ENCODE data around the gene FBXO21.

Gene FBXO21

DNA sequence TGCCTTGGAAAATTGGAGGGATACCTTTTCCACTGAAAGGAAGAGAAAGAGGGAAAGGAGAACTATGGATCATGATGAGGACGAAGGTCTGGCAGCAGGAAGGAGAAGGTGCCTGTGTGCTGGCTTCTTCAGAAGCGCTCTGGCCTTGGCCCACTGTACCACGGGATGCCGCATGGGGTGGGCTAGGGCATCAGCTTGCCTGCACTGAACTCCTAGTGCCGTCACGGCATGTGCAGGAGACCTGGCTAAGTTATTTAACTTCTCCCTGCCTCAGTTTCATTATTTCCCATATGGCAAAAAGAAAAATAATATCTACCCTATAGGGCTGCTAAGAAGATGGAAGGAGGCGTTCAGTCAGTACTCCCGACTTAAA is 28.1 kb downstream of the FBXO21 start:
- DNase-seq: no peak

DNA sequence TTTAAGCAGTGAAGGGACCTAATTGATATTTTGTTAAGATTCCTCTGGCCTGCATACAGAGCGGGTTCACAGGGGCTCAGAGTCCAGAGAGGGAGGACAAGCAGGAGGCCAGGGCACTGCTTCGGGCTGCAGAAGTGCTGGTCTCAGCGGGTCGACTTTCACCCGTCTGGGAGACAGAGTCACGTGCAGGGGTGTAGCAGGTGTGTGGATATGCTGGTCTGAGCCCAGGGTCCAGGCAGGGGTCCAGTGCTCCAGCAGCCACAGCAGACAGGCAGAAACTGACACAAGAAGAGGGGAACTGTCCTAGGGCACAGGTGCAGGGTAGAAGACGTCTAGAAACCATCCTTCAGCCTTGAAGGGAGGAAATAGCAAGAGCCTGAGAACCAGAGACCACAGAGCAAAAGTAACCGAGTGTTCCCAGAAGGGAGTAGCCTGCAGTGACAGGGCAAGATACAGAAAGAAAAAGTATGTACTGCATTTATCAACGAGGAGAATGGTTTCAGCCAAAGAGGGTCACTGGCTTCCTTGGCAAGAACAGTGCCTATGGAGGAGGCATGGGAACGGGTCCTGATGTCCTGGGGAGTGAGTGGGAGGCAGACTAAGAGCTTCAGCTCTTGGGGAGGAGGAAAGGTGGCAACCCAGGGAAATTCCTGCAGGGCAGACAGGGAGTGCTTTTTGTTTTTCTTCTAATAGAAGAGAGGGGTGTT is 28.7 kb downstream of the FBXO21 start:
- no peak for DNase-seq

DNA sequence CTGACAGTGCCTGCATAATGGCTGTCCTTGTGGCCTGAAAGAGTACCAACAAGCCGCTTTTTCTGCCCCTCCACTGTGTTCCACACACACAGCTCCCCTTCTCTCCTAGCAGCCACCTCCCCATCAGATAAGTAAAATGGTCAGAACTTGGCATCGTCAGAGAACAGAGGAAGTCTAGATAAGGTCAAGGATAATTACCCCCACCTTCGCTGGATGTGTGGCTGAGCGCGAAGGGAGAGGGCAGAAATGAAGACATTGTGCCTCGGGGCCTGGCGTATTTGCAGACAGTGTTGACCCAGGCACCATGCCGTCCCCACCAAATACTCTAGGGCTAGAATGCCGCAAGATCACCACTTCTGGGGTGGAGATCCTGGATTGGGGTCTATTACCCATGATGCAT is 30.6 kb downstream of the FBXO21 start:
- DNase-seq: no peak

DNA sequence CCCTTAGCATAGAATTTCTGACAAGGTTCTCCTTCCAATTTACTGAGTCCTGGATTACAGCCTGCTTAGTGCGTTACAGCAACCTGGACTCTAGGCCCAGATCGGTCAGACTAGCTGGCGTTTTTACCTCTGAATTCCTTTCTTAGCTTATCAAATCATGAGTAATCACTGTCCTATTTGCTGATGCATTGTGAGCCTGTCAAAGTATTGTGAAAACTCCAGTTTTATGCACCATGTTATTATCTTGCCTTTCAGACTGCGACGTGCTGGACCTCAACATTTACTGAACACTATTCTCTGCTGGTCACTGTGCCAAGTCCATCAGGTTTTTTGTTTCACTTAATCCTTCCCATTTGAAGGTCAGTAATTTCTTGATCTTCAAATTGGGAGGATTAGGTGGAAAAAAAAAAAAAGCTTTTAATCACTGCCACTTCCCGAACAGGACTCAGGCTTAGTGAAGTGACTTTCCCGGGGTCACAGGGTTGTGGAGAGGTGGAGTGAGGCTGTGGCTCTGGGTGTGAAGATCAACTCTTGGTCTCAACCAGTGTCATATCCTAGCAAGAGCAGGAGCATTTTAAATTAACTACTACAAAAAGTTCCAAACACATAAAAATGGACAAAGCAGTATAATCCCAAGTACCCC is 31.2 kb downstream of the FBXO21 start:
- no peak for DNase-seq

DNA sequence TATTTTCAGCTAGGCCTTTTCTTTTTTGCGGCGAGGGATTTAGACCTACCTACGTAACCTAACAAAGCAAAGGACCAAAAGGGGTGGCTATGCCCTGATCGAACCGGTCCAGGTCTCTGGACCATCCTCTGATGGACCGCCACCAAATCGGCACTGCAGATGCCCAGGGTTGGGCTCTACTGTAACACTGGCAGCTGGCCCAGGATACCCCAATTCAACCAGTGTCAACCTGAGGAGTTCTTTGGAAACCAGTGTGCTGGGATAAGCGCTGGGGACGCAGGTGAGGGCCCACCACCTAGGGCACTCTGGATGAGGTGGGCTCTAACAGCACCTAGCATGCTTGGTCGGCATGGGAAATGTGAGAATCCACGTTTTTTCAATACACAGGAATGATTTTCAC is 32.2 kb downstream of the FBXO21 start:
- DNase-seq: no peak

DNA sequence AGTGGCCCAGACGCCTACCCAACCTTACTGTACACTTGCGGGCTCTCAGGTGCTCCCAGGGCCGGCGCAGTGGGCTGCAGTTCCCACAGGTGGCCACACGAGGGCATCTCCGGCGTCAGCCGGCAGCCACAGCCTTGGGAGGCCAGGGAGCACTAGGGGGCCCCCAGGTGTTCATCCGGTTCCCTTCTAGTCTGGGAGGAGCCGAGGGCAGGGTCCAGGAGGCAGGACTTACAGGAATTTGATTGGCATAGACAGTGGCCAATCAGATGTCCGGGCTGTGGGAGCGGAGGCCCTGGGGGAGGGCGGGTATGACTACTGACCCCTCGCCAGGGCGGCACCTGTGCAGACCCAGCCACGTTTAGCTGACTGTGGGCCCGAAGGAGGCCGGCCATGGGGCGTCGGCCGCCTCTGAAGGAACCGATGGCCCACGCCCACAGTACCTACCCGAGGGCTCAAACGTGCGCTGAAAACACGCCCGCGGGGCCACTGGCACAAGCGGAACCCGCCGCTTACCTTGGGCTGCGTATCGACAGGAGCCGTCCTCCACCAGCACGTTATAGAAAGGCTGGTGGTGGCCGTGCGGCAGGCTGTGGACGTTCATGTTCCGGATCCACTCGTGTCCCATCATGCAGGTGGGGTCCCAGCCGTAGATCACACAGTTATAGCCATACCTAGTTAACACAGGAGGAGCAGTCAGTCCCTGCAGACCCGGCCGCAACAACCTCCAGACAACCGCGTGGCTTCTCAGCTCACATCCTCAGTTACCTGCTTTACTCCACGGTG is 34.8 kb downstream of the FBXO21 start:
- DNase-seq: peak; percentile 4

DNA sequence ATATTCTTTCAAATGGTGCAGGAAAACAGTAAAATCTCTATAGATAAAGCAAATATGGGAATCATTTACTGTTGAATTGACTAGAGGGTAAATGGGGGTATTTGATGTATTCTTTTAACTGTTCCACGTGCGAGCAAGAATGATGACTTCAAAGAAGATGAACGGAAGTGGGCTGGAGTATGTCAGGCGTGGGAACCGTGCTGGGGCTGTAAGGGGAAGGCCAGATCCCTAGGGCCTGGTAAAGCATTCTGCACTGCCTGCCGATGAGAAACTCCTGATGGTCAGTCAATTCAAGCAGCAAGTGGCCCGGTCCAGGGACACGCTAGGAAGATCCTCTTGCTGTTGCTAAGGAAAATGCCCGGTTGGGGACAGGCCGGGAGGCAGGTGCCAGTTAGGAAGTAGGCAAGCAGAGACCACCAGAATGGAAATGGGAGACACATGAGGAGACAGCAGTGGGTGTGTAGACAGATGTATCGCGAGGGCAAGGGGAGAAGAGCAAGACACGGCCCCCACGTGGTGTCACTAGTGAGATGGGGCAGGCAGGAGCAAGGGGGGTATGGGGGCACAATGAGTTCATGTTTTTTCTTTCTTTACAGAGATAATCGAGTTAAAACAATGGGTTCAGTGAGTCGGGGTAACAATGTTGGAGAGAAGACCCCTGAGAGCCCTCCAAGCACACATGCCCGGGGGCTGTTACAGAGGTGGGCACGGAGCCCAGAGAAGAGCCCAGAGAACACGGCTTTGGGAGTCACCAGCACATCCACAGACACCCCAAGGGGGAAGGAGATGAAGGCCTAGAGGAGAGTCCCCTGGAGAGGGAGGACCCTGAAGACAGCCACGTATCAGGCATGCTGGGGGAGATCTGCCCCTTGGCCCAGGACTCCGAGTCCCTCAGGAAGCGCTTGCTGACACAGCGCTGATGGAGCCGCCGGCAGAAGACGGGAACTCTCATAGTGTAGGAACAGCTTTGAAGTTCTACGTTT is 37.2 kb downstream of the FBXO21 start:
- DNase-seq: no peak

DNA sequence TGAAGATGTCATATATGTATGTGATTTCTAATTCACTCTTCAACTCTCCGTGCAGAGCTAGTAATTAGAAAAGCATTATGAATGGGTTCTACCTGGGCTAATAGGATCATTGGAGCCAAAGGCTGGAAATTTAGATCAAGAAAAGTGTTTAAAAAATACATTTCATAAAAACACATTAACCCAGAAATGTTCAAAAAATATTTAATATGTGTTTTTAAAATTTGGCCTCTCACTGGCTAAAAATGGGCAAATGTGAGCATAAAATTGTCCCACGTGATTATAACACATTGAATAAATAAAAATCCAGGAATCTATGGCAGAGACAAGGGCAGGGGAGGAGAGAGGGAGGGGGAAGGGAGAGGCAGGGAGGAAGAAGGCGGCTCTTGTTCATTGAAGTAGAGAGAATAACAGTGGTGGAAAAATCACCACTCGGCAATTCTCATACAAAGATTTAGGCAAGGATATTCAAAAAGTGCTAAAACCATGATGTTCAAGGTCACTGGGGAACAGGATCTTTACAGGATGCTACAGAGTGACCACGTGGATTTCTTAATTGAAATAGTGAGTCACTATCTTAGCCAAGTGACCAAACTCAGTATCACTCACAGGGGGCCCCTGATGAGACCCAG is 38.8 kb downstream of the FBXO21 start:
- no peak for DNase-seq

DNA sequence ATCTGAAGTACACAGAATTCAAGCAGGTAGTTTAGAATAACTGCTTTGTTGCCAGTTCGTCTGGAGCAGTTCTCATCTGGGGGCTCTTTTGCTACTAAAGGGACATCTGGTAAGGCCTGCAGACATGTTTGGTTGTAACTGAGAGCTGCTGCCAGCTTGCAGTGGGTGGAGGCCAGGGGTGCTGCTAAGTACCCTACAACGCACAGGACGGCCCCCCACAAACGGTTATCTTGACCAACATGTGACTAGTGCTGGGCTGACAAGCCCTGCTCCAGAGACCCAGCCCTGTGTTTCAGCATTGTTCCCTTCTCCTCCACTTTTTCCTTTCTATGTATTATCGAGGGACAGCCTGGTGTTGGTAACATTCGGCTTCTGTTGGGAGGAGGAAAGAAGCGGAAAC is 40.8 kb downstream of the FBXO21 start:
- DNase-seq: no peak

DNA sequence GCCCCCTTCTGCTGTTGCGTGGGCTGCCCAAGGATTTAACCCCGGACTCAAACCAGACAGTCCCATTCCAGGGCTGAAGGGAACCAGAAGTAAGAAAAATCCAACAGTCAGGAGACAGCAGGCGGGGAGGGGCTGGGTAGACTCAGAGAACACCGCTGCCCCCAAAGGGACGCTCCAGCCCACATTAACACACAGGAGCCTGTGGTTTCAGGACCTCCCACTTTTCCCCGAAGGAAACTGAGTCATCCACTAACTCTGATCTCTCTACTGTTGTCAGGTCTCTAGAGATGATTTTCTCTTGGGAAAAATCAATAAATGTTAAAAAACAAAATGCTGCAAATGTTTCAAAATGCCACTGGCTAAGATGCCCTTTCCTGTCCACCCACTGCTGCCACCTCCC is 41.6 kb downstream of the FBXO21 start:
- no peak for DNase-seq

DNA sequence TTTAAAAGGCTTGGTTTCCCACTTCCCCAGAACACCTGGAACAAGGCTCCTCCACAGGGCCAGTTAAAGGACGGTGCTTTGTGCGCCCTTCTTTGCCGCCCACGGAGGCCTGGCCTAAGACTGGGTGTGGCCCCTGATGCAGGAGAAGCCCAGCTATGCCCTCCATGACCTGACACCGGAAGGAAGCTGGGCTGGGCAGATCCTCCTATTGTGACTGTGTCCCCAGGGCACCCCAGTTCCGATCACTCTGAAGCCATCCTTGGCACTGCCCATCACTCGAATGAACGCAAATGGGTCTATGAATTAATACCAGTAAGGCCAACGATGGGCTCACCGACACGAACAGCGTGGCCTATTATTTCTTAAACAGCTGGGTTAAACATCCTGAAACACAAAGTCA is 42.6 kb downstream of the FBXO21 start:
- DNase-seq: no peak

DNA sequence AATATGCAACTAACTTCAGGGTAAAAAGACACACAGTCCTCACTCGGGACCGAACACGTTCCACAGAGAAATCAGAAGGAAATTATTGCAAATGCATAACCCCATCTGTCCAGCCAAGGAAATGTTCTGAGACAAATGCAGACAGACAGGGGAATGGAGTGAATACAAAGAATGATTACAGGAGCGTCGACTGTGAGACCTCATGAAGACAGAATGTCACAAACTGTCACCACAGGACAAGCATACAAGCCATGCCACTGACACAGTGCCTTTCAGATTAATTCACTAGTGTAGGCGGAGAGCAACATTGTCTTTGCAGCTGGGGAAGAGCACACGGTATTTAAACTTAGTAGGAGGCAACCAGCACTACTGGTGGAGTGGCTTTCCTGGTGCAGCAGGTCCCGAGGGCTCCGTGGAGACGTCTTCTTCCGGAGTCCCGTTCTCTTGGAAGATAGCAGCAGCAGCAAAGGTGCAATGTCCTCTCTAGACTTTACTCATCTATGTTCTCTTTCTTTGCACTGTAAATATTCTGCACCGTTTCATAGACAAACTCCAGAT is 44.6 kb downstream of the FBXO21 start:
- no peak for DNase-seq

DNA sequence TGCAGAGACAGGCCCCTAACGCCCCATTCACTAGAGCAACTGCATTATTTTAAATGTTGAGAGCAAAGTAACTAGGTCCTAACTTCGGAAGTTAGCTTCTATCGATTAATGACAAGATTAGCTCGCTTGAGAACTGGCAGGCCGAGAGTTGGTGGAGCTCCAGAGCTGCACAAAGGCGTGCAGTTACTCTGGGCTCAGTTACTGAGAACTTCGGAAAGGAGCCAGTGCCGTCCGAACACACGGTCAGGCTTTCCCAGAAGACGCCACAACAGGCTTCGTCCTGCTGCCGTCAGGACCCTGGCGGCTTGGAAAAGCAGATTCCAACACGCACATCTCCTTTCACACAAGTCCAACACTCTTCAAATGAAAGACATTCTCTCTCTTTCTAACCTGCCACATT is 45.7 kb downstream of the FBXO21 start:
- no peak for DNase-seq

DNA sequence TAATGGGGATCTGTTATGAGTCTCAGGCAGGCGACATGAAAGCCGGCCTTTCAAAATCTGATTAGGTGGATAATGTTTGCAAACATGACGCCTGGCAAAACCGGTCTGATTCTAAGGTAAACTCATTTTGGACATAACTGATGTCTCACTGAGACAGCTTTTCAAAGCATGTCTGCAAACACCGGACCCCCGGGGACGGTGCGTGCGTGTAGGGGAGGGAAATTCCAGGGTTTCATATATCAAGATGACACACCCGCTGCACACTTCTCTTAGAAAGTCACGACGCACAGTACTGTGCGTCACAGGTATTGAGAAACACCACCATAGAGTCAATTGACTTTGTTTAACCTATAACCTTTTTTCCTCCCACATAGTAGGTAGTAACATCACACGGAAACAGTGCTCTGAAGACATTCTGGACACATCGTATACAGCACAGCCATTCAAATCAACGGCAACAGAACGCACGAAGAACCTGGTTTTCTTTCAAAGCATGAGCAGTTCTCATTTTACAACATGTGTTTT is 47.2 kb downstream of the FBXO21 start:
- DNase-seq: peak; percentile 50

DNA sequence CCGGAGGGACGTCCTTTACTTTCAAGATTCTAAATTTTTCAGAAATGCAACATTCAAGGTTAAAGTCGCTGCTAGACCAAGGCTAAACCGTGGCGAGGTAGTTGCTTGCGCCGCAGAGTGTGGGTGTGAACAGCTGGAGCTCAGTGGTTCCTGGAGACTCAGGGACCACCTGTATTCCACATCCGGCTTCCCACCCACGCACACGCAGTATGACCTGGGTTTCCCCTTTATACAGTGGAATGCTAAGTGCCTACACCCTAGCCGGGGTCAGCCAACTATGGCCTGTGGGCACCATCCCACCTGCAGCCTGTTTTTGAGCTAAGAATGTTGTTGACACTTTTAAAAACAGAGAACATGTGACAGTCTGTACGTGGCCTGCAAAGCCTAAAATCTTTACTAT is 48.2 kb downstream of the FBXO21 start:
- DNase-seq: no peak

DNA sequence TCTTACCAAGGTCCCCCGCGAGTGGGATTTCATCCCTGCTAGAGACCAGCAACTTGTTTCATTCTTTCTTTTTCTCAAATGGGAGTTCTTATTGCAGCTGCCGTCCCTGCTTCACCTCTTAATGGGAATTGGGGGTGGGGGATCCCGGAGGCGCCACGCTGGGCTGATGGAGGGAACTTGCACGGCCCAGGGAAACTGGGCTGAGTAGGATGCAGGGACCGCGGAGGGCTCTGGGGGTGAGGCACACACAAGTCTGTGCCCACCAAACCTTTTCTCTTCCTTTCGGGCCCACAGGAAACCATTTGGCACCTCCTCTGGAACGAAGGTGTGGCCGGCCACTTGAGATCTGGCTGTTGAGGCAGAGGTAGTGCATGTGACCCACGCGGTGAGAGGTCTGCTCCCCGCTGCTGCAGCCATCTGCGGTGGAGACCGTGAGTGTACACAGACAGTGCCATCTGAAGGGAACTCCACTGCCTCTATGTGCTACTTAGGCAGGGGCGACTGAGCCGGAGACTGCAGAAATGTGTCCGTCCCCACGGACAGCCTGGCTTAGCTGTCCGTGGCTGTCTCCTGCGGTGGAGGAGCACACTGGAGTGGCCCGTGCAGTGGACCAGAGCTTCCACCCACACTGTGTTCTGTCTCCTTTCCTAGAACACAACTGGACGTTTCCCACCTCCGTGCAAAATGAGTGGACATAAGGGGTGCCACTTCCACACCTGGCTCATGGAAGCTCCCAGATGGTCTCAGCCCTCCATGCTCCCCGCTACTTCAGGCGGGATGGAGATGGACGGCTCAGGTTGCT is 49.0 kb downstream of the FBXO21 start:
- peak; percentile 4 for DNase-seq

DNA sequence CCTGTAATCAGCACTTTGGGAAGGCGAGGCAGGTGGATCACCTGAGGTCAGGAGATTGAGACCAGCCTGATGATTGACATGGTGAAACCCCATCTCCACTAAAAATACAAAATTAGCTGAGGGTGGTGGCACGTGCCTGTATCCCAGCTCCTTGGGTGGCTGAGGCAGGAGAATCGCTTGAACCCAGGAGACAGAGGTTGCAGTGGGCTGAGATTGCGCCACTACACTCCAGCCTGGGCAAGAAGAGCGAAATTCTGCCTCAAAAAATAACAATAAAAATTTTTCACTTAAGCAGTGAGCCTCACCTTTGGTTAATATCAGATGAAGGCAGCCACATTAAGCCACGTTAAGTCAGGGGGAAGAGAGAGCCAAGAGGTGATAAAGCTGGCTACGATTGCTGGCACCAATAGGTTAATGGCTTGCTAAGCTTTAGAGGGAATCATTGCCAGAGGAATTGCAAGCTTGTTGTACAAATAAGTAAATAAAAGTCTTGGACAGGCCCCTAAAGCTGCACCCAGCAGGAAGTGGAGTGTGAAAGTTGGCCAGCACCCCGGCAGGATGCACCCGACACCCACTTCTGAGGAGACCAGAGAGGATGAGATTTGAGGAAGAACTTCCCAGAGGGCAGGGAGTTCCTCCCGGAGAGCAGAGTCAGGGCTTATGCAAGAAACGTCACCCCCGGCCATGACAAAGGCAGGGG is 49.7 kb downstream of the FBXO21 start:
- DNase-seq: no peak

DNA sequence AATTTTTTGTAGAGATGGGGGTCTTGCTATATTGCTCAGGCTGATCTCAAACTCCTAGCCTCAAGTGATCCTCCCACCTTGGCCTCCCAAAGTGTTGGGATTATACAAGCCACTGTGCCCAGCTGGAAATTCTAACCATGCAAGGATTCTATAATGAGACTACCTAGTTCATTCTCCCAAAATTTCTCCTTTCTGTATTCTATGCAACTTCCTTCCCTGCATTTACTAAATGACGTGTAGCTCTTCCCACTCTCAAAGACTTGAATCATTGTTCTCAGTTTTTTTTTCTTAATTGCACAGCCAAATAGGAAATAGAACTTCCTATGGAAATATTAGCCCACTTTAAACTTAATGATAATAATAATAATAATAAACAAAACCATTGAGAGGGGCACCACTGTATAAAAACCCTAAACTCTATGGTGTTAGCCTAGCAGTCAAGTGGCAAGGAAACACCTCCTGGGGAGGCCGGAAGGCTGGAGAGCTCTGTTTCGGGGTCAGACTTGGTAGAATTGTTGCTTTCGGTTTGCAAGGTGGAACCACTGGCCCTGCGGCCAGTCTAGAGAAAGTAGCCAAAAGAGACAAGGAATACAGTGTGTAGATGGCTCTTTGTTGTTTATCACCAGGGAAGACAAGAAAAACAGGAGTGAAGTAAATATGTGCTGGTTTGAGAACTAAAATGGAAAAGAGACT is 51.1 kb downstream of the FBXO21 start:
- no peak for DNase-seq

DNA sequence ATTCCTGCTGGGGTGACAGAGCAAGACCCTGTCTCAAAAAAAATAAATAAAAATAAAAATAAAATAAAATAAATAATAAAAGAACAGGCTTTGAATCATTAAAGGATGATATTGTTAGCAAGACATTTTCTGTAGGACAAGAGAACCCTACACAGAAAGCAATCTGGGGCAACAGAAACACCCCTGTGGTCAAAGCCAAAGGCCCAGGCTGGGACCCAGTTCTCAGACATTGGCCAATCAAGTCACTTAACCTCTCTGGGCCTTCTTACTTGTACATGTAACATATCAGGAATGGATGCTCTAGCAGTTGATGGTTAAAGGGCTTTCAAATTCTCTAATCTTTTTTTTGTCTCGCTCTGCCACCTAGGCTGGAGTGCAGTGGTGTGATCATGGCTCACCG is 55.5 kb downstream of the FBXO21 start:
- no peak for DNase-seq

DNA sequence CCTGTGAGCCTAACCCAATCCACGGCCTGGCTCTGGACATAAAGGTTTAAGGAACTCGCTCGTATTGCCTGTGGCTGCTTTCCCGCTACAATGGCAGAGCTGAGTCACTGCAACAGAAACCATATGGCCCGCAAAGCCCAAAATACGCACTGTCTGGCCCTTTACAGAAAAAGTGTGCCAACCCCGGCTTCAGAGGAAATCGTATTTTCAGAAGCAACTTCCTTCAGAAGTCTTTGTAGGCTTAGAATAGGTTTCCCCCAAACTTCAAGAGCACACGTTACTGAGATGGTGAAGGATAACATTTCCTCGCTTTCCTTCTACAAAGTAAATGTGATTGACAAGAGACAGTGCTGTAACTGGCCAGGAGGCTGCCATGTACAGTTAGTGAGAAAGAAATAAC is 56.2 kb downstream of the FBXO21 start:
- no peak for DNase-seq
